Measurements from ENCODE around the gene RYR3. TPM values are rescaled to one million over a fixed set of nuclear protein-coding genes. Genes with fewer than 3 reads are reported as not detected.

Gene RYR3
- total RNA-seq, 1 donor from 2014 or later = 4.8 TPM

DNA sequence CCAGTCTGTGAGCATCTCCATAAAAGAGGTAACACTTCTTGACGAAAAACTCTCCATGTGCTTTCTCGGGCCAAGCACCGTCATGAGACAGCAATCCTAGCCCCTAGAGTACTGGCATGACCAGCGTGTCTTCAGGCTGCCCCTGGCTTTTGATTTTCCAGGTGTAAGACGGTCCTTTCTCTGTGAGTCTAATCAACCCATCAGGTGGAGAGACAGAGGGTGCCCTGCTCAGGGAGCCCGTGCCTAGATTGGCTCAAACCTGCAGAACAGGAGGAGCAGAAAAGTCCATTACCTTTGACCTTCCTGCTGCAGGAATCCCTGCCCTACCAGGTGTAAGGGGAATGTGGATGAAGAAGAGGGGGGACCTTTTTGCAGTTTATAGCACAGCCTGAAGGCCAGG is 548.1 kb downstream of the RYR3 start:
- H3K27me3 Mint-ChIP-seq (ENCODE audit: unreplicated experiment) = peaks cover 1% of the 10 kb centered on the region
- H3K27ac Mint-ChIP-seq (ENCODE audit: unreplicated experiment) = no peak overlapping the region
- DNase-seq (ENCODE audit: low spot score) = no peak
- TF ChIP-seq, protein P1, sequence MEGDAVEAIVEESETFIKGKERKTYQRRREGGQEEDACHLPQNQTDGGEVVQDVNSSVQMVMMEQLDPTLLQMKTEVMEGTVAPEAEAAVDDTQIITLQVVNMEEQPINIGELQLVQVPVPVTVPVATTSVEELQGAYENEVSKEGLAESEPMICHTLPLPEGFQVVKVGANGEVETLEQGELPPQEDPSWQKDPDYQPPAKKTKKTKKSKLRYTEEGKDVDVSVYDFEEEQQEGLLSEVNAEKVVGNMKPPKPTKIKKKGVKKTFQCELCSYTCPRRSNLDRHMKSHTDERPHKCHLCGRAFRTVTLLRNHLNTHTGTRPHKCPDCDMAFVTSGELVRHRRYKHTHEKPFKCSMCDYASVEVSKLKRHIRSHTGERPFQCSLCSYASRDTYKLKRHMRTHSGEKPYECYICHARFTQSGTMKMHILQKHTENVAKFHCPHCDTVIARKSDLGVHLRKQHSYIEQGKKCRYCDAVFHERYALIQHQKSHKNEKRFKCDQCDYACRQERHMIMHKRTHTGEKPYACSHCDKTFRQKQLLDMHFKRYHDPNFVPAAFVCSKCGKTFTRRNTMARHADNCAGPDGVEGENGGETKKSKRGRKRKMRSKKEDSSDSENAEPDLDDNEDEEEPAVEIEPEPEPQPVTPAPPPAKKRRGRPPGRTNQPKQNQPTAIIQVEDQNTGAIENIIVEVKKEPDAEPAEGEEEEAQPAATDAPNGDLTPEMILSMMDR (IDR thresholded peaks at IDR 0.05; ENCODE audit: unreplicated experiment) = no peak
- no peaks in the 10 kb centered on the region for H3K4me1 Mint-ChIP-seq (ENCODE audit: unreplicated experiment)
- no peak overlapping the region for H3K4me3 Mint-ChIP-seq (ENCODE audit: unreplicated experiment)
- H3K9me3 Mint-ChIP-seq (ENCODE audit: unreplicated experiment) = no peaks in the 10 kb centered on the region
- H3K36me3 Mint-ChIP-seq (ENCODE audit: low read depth, unreplicated experiment) = peaks cover 8% of the 10 kb centered on the region

DNA sequence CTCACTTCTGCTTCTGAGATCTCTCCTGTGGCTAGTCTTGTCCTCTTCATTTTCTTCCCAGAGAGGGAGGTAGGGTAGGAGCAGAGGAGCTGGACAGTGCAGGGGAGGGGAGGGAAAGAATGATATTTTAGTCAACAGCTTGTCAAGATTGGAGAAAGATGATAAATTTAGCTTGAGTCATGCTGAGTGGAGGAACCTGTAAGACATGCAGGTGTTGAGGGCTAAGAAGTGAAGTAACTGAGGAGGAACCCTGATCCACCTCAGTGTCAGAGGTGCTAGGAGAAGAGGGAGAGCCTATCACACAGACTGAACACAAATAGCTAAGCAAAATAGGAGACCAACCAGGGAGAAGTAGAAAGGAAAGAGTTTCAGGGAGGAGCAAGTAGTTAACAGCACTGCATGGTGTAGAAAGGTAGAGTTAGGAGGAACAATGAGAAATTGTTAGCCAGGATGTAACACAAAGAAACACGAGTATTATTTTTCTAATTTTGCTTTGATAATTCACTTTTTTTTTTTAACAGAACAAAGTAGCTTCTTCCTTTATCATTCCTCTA is 549.3 kb downstream of the RYR3 start:
- no peaks in the 10 kb centered on the region for H3K9me3 Mint-ChIP-seq (ENCODE audit: unreplicated experiment)
- TF ChIP-seq, protein P1 (IDR thresholded peaks at IDR 0.05; ENCODE audit: unreplicated experiment) = no peak
- H3K27me3 Mint-ChIP-seq (ENCODE audit: unreplicated experiment) = peaks cover 1% of the 10 kb centered on the region
- no peak for DNase-seq (ENCODE audit: low spot score)
- no peak overlapping the region for H3K4me3 Mint-ChIP-seq (ENCODE audit: unreplicated experiment)
- H3K36me3 Mint-ChIP-seq (ENCODE audit: low read depth, unreplicated experiment) = peaks cover 8% of the 10 kb centered on the region
- H3K27ac Mint-ChIP-seq (ENCODE audit: unreplicated experiment) = no peak overlapping the region
- H3K4me1 Mint-ChIP-seq (ENCODE audit: unreplicated experiment) = no peaks in the 10 kb centered on the region

DNA sequence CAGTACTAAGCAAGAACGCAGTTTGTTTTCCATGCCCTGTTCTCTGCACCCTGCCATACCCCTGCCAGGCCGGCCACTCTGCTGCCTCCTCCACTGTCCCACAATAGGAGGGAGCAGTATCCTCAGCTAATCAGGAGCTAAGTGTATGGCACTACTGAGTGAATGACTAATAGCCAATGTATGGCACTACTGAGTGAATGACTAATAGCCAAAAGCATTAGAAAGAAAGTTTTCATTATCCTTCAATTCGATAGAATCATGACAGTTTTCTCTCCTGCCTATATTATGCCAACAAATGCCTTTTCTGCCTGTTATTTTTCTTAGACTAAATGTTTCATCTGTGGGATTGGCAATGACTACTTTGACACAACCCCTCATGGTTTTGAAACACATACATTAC is 550.0 kb downstream of the RYR3 start:
- Mint-ChIP-seq H3K36me3 (ENCODE audit: low read depth, unreplicated experiment) (peaks cover 8% of the 10 kb centered on the region), H3K27ac (ENCODE audit: unreplicated experiment) (no peak overlapping the region), H3K27me3 (ENCODE audit: unreplicated experiment) (peaks cover 1% of the 10 kb centered on the region), H3K4me3 (ENCODE audit: unreplicated experiment) (no peak overlapping the region), H3K9me3 (ENCODE audit: unreplicated experiment) (no peaks in the 10 kb centered on the region), H3K4me1 (ENCODE audit: unreplicated experiment) (no peaks in the 10 kb centered on the region)
- TF ChIP-seq, protein P1 (IDR thresholded peaks at IDR 0.05; ENCODE audit: unreplicated experiment) = no peak
- no peak for DNase-seq (ENCODE audit: low spot score)

DNA sequence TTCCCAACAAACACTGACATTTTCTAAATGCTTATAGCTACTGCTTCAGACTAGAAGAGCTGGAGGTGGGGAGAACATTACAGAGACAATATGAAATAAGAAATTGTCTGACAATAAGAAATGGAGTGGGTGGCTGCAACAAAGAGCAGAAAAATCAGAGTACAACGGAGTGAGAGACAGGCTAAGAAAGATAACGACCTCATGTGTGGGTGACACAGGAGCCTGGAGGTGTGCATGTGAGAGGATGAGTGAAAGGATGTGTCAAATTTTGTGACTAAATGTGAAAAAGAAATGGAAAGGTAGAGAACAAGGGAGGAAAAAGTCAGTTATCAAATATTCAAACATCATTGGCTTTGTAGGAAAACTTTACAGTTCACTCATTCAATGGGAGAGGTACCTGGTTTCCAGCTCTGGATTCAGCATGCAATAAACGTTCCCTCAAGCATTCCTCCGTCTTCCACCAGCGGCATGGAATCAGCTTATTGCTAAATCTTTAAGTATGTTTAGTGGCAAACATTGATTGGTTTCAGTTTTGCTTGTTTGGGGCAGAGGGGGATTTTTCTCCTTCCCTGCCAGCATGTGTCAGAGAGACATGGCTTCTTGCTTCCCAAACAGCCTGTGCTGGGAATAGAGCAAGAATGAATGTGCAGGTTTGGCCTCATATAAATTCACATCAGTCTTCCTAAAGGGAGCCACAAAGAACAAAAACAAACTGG is 553.8 kb downstream of the RYR3 start:
- Mint-ChIP-seq H3K4me1 (ENCODE audit: unreplicated experiment) (no peaks in the 10 kb centered on the region), H3K27ac (ENCODE audit: unreplicated experiment) (no peak overlapping the region), H3K27me3 (ENCODE audit: unreplicated experiment) (peaks cover 1% of the 10 kb centered on the region), H3K36me3 (ENCODE audit: low read depth, unreplicated experiment) (no peaks in the 10 kb centered on the region), H3K4me3 (ENCODE audit: unreplicated experiment) (no peak overlapping the region), H3K9me3 (ENCODE audit: unreplicated experiment) (no peaks in the 10 kb centered on the region)
- no peak for DNase-seq (ENCODE audit: low spot score)
- TF ChIP-seq, protein P1 (IDR thresholded peaks at IDR 0.05; ENCODE audit: unreplicated experiment) = no peak

DNA sequence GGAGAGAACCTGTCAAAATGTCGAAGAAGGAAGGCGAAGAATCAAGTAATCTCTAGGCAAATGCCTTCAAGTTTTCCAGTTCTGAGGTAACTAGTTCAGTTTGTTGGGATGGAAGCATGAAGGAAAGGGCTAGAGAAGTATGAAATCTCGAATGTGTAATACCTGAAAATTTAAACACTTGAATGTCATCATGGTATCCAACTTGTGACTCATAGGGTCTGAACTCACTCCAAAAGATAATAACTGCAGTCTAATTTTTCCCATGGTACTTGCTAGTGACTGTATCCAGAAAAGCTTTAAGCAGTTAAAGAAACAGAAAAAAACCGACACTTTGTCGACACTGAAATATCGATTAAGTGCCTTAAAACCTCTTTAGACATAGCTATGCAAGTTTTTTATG is 554.6 kb downstream of the RYR3 start:
- H3K4me1 Mint-ChIP-seq (ENCODE audit: unreplicated experiment) = no peaks in the 10 kb centered on the region
- H3K9me3 Mint-ChIP-seq (ENCODE audit: unreplicated experiment) = no peaks in the 10 kb centered on the region
- H3K27ac Mint-ChIP-seq (ENCODE audit: unreplicated experiment) = no peak overlapping the region
- no peak for DNase-seq (ENCODE audit: low spot score)
- no peaks in the 10 kb centered on the region for H3K36me3 Mint-ChIP-seq (ENCODE audit: low read depth, unreplicated experiment)
- TF ChIP-seq, protein P1 (IDR thresholded peaks at IDR 0.05; ENCODE audit: unreplicated experiment) = no peak
- H3K27me3 Mint-ChIP-seq (ENCODE audit: unreplicated experiment) = peaks cover 1% of the 10 kb centered on the region
- no peak overlapping the region for H3K4me3 Mint-ChIP-seq (ENCODE audit: unreplicated experiment)

Data from endothelial cell (in vitro differentiated cells).